ENCODE data around the gene CHD1L.
"Not testable (repeated sequence)": the region's sequence is repeated elsewhere in the genome, so short reads cannot be mapped to it uniquely, and the experiment has no call there.

Gene CHD1L

DNA sequence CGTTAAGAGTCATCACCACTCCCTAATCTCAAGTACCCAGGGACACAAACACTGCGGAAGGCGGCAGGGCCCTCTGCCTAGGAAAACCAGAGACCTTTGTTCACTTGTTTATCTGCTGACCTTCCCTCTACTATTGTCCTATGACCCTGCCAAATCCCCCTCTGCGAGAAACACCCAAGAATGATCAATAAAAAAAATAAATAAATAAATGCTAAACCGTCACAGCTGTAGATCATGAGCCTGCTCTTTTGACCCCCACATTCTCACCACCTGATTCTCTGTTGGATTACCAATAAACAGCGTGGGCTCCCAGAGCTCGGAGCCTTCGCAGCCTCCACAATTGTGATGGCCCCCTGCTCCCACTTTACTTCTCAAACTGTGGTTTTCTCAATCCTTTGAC lies 8.6 kb upstream of the CHD1L start:
- not testable (repeated sequence) for DNase-seq

DNA sequence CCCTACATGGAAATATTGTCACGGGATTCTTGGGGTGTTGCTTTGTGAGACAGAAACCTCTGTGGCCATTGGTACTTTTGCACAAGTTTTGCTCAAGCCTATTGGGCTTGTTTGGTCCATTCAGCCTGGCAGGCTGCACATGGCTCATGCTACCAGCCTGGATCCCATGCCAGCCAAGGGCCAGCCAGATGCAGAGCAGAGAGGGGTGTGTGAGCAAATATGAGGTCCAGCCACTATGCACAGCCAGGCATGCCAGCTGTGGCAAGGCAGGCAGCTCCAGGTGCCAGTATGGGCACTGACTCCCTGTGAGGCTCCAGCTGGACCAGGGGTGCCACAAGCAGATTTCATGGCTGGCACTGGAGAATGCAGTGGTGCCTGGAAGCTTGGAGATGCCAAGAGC lies 6.7 kb upstream of the CHD1L start:
- no peak for DNase-seq

DNA sequence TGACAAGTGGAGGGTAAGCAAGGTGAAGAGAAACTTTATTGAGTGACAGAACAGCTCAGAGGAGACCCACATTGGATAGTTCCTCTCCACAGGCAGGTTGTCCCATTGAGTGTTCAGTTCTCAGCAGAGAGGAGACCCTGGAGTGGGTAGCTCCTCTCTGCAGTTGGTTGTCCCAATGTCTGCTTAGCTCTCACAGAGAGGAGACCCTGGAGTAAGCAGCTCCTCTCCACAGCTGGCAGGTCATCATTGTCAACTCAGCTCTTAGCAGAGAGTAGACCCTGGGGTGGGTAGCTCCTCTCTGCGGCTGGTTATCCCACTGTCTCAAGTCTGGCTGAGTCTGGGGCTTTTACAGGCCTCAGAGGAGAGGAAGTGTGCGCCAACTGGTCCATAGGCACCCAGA lies 6.0 kb upstream of the CHD1L start:
- DNase-seq: no peak

DNA sequence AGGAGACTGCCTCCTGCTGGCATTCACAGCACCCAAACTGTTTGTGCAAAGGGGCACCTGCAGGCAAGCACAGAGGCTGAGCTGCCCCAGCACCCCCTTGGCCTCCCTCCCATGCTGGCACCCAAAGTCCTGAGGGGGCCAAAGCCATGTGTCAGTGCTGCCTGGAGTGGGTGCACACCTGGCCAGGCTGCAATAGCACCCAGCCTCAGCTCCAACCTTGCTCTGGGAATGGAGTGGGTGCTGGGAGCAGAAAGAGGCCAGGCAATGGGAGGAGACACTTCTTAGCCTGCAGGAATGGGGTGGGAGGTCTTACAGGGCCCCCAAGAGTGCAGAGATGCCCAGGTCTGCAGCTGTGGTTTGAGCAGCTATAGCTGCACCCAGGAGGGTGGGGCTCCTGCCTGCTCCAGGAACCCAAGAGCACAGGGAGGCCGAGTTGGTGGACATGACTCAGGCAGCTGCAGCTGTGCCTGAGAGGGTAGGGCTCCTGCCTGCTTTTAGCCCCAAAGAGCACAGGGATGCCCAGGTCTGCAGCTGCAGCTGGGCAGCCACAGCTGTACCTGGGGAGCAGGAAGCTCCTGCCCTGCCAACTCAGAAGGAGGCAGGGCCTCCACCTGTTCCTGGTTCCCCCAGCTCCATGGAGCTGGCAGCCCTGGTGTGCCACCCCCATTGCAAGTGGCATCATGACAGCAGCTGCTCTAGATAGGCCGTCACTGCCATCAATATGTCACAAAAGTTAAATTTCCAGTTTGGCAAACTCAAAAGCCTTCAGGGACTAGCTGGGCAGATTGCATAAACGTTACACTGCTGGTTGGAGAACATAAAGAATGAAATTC lies 5.3 kb upstream of the CHD1L start:
- no peak for DNase-seq

DNA sequence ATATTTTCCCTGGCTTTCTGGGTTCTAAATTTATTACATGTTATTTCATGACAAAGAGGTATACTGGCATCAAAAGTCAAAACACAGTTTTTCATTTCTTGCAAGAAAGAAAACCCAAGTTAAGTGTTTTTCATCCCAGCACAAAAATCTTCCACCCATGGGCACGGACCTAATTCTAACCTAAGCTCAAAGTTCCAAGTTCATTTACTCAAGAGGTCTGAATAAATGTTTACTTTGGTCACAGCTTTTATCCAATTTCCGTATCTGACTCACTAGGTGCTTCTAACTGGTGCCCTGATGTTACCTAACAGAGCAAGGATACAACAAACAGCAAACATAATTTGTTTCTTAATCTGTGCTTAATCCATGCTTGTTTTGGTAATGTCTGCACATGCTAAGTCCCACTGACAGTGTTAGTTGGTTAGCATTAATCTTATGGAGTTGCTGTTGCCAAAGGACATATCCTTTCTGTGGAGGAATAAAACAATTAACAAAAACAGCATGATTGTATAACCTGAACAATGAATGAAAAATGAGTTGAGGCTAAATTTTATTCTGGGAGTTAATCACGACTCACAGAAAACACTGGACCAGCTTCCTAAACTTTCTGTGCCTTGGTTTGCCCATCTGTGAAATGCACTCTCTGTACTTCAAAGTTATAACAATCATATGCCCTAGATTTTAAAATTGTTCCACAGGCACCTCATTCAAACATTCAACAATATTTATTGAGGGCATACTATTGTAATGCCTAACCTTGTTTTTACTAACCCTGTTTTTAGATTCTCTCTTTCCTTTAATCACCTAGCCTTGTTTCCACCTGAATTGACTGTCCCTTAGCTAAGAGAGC lies 4.2 kb upstream of the CHD1L start:
- no peak for DNase-seq

DNA sequence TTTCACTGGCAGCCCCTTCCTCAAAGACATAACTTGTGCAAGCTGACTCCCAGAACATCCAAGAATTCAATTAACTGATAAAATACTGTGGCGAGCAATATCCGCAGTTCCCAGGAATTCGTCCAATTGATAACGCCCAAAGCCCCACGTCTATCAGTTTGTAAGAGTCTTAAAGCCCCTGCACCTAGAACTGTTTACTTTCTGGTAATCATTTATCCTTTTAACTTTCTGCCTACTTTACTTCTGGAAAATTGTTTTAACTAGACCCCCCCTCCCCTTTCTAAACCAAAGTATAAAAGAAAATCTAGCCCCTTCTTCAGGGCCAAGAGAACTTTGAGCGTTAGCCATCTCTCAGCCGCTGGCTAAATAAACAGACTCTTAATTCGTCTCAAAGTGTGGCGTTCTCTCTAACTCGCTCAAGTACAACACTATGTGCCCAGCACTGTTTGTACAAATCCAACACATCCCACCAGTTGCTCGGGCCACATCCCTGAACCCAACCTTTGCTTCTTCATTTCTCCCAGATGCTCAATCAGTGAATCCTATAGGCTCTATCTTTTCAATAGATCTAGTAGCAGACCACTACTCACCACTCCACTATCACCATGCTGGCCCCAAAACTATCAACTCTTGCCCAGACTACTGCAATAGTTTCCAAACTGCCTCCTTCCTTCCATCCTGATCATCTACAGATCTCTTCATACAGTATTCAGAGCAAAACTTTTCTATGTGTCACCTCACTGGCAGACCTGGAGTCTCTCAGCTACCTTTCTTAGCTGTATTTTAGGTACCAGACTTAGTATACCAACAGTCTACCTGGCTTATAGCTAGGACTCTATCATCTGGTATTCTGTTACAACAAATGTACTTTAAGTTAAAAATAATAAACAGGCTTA lies 3.3 kb upstream of the CHD1L start:
- no peak for DNase-seq

DNA sequence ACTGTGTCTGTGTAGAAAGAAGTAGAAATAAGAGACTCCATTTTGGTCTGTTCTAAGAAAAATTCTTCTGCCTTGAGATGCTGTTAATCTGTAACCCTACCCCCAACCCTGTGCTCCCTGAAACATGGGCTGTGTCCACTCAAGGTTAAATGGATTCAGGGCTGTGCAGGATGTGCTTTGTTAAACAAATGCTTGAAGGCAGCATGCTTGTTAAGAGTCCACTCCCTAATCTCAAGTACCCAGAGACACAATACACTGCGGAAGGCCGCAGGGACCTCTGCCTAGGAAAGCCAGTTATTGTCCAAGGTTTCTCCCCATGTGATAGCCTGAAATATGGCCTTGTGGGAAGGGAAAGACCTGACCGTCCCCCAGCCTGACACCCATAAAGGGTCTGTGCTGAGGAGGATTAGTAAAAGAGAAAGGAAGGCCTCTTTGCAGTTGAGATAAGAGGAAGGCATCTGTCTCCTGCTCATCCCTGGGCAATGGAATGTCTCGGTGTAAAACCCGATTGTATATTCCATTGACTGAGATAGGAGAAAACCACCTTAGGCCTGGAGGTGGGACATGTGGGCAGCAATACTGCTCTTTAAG lies 2.3 kb upstream of the CHD1L start:
- DNase-seq: not testable (repeated sequence)

DNA sequence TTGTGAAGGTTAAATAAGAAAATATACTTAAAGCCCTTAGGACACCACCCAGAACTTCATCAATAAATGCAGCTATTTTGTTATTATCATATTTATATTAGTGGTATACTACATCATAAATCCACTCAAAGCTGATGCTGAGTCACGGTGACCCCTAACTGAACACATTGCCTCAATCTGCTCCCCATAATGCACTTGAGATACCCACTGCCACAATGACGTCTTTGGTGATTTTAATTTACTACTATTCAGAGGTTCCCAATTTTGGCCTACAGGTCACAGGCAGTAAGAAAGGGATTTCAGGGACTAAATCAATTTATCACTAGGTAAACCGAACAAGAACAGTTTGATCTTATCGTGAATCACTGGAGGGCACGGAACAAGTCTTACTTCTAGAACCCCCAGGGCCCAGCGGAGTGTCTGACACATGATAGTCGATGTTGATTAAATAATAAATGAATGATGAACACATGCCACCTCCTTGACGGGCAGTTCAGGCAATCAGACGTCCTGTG lies 493 bp upstream of the CHD1L start:
- DNase-seq: no peak

DNA sequence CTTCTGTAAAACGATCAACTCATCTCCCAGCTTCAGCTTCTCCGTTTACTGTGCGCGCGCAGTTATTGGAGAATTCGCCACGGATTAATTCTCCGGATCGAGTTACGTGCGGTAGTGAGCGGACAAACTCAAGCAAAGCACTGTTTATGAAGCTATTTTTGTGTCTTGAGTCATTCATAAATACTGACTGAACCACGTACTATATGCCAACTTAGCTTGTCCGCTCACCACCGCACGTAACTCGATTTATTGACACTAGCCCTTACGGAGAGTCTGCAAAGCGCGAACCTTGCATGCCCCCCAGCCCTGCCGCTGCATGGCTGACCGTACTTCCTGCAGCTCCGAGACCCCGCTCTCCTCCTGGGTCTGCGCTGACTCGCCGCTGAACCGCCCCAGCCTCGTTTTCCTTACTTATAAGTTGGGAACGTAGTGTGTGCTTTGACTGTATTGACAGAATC lies 773 bp downstream of the CHD1L start:
- DNase-seq: no peak

DNA sequence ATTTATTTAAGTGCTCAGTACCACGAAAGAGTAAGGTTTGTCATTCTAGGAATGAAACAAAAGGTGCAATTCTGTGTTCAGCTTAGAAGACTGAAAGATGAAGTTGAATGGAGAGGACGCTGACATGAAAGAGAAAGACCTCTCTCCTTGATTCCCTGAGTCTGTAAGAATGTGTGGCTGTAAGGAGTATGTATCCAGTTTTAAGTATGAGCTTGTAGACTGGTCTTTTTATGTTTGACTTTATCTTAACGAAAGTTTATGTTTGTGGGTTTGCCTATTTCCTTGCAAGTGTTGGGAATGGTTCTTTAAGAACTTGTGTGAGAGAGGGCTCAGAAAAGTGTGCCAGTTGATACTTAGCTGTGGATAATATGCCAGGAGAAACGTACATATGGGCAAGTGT lies 1.4 kb downstream of the CHD1L start:
- no peak for DNase-seq

DNA sequence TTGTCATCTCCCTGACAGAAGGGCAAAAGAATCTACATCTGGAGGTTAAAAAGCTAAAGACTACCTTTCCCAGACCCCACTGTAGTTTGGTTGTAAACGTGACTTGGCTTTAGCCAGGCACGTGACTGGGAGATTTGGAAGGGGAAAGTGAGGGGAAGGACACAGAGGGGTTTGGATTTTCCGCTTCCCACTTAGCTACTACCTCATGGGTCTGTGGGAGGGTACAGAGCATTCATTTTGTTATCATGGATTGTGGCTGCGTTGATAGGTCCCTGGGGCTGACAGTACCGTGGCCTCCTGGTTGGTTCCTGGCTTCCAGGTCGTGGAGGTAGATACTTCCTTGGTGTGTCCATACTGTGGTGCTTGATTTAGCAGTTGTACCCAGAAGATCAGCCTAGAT lies 2.6 kb downstream of the CHD1L start:
- DNase-seq: no peak

DNA sequence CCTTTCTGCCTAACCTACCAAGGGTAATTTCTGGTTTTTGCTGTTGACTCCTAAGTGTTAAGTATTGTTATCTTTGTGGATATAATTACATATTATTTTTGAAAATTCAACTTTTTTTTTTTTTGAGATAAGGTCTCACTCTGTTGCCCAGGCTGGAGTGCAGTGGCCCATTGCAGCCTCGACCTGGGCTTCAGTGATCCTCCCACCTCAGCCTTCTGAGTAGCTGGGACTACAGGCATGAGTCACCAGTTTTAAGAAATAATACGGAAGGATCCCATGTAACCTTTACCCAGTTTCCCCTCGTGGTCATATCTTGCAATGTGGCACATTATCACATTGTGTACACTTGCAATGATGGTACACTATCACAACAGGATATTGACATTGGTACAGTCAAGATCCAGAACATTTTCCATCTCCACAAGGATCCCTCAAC lies 3.1 kb downstream of the CHD1L start:
- DNase-seq: peak in 1 of 5 donors; percentile 62

DNA sequence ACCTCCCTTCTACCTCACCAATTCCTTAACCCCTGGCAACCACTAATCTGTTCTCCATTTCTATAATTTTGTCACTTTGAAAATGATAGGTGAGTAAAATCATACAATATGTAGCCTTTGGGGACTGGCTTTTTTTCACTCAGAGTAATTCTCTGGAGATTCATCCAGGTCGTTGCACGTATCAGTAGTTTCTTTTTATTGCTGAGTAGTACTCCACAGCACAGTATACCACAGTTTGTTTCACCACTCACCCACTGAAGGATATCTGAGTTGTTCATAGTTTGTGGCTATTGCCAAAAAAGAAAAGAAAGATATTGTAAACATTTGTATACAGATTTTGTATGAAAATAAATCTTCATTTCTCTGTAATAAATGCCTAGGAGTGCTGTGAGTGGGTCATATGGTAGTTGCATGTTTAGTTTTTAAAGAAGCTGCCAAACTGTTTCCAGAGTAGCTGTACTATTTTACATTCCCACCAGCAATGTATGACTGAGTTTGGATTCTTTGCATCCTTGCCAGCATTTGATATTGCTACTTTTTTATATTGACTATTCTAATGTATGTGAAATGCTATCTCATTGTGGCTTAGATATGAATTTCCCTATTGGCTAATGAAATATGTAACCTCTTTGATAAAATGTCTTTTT lies 3.7 kb downstream of the CHD1L start:
- DNase-seq: no peak

DNA sequence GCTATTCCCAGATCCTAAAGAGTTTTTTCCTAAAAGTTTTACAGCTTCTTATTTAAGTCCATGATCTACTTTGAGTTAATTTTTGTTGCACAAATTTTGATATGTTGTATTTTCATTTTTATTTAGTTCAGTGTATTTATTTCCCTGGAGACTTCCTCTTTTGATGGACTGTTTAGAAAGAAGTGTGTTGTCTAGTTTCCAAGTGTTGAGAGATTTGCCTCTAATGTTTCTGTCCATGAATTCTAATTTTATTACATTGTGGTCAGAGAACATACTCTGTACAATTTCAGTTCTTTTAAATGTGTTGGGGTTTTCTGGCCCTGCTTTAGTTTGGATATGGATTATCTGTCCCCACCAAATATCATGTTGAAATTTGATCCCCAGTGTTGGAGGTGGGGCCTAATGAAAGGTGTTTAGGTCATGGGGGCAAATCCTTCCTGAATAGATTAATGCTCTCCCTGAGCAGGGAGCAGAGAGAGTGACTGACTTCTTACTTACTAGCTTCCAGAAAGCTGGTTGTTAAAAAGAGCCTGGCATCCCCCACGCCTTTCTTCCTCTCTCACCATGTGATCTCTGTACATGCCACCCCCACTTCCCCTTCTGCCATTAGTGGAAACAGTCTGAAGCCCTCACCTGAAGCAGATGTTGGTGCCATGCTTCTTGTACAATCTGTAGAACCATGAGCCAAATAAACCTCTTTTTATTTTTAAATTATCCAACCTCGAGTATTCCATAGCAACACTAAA lies 4.6 kb downstream of the CHD1L start:
- DNase-seq: no peak

DNA sequence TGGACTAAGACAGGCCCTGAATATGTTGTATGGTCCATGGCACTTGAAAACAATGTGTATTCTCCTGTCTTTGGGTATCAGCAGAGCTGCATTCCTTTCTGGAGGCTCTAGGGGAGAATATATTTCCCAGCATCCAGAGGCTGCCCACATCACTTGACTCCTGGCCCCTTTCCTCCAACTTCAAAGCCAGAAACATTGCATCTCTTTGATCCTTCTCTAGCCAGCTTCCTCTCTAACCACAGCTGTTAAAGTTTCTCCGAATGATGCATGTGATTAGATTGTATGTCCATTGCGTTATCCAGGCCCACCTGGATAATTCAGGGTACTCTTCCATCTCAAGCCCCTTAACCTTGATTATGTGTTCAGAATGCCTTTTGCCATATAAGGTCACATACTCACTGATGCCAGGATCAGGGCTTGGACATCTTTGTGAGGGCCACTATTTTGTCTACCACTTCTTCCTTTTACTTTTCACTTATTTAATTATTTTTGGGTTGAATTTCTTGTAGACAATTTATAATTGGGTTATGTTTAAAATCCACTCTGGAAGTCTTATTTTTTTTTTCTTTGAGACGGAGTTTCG lies 5.3 kb downstream of the CHD1L start:
- DNase-seq: no peak

DNA sequence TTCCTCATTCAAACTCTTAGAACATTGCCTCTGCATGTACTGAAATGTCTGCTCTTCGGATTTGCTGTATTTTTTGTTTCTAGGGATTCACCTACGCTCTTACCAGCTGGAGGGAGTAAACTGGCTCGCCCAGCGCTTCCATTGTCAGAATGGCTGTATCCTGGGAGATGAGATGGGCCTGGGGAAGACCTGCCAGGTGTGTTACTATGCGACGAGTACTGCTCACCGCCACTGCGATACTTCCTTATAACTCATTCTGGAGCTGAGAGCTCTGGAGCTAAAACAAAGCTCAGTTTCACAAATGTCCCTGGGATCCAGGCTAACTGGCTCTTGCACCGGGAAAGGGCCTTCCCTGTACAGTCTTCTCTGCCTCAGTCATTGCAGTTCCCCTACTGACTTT lies 10.1 kb downstream of the CHD1L start:
- DNase-seq: no peak

DNA sequence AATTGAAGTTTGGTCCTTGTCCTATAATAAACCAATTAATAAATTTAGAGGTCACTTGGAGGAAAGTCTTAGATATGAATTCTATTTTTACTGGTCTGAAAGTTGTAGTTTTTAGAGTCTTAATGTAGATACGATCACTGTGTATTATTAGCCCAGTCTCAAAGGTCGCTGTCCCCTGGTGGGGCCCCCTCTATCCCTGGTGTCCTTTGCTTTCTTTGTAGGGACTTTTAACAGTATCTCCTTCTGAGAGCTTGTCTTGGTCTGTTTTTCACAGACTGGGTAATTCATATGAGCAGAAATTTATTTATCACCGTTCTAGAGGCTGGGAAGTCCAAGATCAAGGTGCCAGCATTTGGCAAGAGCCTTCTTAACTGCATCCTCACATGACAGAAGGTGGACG lies 18.5 kb downstream of the CHD1L start:
- no peak for DNase-seq

DNA sequence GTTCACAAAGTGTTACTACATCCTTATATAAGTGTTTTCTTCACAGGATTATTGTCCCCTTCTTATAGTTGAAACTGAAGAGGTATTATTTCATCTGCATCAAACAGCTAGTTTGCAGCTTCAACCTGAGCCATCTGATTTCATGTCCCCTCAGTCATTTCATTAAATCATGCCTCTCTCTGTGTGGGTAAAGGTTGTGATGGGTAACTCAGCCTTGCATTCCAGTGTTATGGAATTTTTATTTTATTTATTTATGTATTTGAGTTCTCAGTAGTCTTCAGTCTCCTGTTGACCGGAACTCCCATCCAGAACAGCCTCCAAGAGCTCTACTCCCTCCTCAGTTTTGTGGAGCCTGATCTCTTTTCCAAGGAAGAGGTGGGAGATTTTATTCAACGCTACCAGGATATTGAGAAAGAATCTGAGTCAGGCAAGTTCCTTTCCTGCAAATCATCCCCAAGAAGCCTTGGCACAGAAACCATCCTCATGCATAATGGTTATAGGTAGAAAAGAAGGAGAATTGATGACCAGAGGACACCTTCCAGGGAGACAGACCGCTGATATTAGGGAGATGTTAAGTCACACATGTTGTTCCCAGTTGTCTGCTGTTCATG lies 21.8 kb downstream of the CHD1L start:
- no peak for DNase-seq

DNA sequence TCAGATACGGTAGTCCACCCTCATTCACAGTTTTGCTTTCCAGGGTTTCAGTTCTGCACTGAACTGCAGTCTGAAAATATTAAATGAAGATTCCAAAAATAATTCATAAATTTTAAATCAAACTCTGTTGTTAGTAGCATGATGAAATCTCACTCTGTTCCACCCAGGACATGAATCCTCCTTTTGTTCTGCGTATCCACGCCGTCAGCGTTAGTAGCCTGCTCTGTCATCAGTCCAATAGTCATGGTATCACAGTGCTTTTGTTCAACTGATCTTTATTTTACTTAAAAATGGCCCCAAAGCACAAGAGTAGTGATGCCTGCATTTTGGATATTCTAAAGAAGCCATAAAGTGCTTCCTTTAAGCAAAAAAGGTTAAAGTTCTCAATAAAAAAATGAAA lies 23.9 kb downstream of the CHD1L start:
- DNase-seq: no peak

DNA sequence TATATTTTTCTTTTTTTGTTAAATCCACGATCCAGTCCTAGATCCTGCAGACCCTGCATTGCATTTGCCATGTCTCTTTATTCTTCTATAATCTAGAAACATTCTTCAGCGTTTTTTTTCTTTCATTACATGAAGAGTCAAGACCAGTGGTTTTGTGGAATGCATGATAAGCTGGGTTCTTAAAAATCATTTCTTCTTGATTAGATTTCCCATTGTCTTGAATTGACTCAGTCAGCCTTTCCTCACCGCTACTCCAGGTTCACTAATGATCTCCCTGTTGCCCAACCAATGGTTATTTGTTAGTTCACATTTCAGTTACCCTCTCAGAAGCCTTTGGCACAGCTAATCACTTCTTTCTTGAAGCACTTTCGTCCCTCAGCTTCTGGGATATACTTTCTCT lies 25.2 kb downstream of the CHD1L start:
- no peak for DNase-seq
